ENCODE data around the gene KRTAP5-10.

- no peak for TF ChIP-seq ZBTB43 (CRISPR knock-in tag; IDR thresholded peaks at IDR 0.05)
- TF ChIP-seq CTCF (IDR thresholded peaks at IDR 0.05): no peak
- no peak for TF ChIP-seq SMAD4 (CRISPR knock-in tag; IDR thresholded peaks at IDR 0.05)
- TF ChIP-seq ESRRA (CRISPR knock-in tag; IDR thresholded peaks at IDR 0.05; ENCODE audit: borderline replicate concordance): no peak
- TF ChIP-seq NR2C2 (CRISPR knock-in tag; IDR thresholded peaks at IDR 0.05): no peak
- no peak for TF ChIP-seq CREM (CRISPR knock-in tag; IDR thresholded peaks at IDR 0.05)
These were observed 17.0 kb downstream of the KRTAP5-10 start, which contains the start of gene KRTAP5-11 for GRCh38 chr11:71582309-71582895.

All from WTC11 (cell line).